GM06990 (cell line): Measurements from ENCODE around the gene CCDC169.

Experiments used
- DNase-seq: peaks from one replicate; pipeline ENCODE4 v3.0.0-alpha.2; 2011; ENCODE audit not compliant: insufficient read length; ENCODE audit errors: extremely low read depth
- H3K27me3 ChIP-seq: replicated peaks from 2 replicates; pipeline ENCODE4 v1.6.0; 2011; ENCODE audit warnings: low read length; ENCODE audit not compliant: control insufficient read depth, insufficient read depth
- H3K36me3 ChIP-seq: 2 replicates; pipeline ENCODE4 v1.5.1; 2011; ENCODE audit warnings: low read length; ENCODE audit not compliant: control insufficient read depth, insufficient read depth
- H3K4me3 ChIP-seq: replicated peaks from 2 replicates; pipeline ENCODE4 v1.5.1; 2011; ENCODE audit warnings: low read depth, mild to moderate bottlenecking, control low read depth, low read length
- TF ChIP-seq, protein P1 (sequence below): IDR thresholded peaks from 2 replicates; pipeline ENCODE4 v1.5.1; 2011; ENCODE audit warnings: low read length, control low read depth, mild to moderate bottlenecking, inconsistent platforms; ENCODE audit not compliant: insufficient read depth, poor library complexity, severe bottlenecking

Gene CCDC169

DNA sequence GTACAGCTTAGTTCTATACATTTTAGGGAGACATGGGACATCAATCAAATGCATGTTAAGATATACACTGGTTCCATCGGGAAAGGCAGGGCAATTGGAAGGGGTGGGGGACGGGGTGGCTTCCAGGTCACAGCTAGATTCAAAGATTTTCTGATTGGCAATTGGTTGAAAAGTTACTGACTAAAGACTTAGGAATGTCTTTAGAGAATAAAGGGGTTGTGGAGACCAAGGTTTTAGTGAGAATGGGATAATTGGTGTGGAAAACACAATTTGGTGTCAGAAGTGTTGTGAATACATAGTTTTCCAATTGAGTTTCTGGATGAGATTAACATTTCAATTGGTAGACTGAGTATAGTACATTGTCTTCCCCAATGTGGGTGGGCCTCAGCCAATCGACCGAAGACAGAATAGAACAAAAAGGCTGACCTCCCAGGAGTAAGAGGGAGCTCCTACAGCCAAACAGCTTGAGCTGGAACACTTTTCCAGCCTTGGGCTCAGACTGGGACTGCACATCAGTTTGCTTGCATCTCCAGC, 988 bp upstream of the CCDC169 start:
- Histone ChIP-seq H3K4me3 (no peak overlapping the region), H3K27me3 (peaks cover 2% of the 10 kb centered on the region; the same call in 1 of the 2 replicates), H3K36me3 (no peaks in the 10 kb centered on the region)
- DNase-seq, result no peak
- TF ChIP-seq, protein P1, sequence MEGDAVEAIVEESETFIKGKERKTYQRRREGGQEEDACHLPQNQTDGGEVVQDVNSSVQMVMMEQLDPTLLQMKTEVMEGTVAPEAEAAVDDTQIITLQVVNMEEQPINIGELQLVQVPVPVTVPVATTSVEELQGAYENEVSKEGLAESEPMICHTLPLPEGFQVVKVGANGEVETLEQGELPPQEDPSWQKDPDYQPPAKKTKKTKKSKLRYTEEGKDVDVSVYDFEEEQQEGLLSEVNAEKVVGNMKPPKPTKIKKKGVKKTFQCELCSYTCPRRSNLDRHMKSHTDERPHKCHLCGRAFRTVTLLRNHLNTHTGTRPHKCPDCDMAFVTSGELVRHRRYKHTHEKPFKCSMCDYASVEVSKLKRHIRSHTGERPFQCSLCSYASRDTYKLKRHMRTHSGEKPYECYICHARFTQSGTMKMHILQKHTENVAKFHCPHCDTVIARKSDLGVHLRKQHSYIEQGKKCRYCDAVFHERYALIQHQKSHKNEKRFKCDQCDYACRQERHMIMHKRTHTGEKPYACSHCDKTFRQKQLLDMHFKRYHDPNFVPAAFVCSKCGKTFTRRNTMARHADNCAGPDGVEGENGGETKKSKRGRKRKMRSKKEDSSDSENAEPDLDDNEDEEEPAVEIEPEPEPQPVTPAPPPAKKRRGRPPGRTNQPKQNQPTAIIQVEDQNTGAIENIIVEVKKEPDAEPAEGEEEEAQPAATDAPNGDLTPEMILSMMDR, result no peak

- DNase-seq, result no peak
These were observed 3.5 kb downstream of the CCDC169 start for GRCh38 chr13:36294096-36294495.

DNA sequence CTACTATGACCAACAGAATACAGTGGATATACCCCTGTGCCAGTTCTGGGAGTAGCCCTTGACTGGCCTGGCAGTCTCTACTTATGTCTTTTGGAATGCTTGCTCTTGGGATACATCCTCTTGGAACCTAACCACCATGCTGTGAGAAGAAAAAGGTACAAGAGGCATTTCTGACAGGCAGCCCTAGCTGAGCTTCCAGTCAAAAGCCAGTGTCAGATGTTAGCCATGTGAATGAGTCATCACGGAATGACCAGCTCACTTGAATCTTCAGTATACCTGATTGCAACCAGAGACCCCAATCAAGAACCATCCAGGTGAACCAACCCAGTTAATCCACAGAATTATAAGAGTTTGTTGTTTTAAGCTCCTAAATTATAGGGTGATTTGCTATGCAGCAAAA, 4.1 kb downstream of the CCDC169 start:
- Histone ChIP-seq H3K4me3 (no peak overlapping the region), H3K27me3 (peaks cover 2% of the 10 kb centered on the region; the same call in 1 of the 2 replicates), H3K36me3 (no peaks in the 10 kb centered on the region)
- no peak for DNase-seq
- TF ChIP-seq, protein P1, result no peak

More at GRCh38 chr13:36294096-36294495, 3.5 kb downstream of the CCDC169 start:
- H3K4me3 ChIP-seq, result no peak overlapping the region
- TF ChIP-seq, protein P1, result no peak
- H3K36me3 ChIP-seq, result no peaks in the 10 kb centered on the region
- H3K27me3 ChIP-seq, result peaks cover 2% of the 10 kb centered on the region; the same call in 1 of the 2 replicates

DNA sequence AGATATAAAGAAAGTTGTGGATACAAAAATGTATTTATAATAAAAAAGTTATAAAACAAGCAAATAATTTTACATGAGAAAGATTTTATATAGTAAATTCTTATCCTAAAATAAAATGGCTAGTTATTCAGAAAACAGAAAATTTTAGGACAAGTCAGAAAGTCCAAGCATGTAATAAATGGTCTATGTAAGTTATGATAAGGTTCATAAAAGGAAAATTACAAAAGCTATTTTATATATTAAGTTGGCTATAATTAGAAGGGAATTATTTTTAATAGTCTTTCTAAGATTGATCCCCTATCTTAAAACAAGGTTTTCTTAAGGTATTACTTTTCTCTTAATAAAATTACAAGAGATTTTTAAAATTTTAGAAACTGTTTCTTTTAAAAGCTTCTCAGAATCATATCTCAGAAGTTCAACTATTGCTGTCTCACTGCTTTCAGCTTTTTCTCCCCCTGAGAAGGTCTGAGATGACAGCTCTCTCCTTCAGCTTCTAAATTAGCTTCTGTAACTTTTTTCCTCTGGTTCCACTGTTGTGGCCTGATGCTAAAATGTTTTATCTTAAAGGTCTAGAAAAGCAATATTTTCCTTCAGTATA, 8.7 kb downstream of the CCDC169 start:
- Histone ChIP-seq H3K36me3 (no peaks in the 10 kb centered on the region), H3K4me3 (no peak overlapping the region), H3K27me3 (no peaks in the 10 kb centered on the region)
- no peak for DNase-seq
- TF ChIP-seq, protein P1, result no peak

DNA sequence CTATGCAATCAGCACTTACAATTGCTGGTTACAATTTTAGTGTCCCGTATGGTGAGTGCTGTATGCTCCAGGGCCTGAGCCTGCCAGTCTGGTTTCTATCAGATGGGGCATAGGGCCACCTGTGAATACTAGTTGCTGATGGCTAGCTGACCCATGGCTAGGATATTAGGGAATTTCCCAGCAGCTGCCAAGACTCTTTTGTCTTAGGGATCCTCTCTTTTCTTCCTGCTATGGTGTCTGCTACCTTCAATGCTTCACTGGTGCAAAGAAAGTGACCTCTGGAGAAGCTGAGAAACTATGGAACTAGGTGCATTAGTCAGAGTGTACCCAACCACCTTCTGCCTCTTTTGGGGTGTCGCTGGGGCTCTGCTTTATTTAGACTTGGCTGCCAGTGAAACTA, 11.6 kb downstream of the CCDC169 start:
- Histone ChIP-seq H3K36me3 (no peaks in the 10 kb centered on the region), H3K27me3 (no peaks in the 10 kb centered on the region), H3K4me3 (no peak overlapping the region)
- TF ChIP-seq, protein P1, result no peak
- no peak for DNase-seq
